ENCODE measurements around the gene DPYD. TPM values are rescaled to one million over a fixed set of nuclear protein-coding genes. Genes with fewer than 3 reads are reported as not detected.

The DPYD gene
- total RNA-seq, 1 experiment from 2014 or later, result 12.8 TPM

DNA sequence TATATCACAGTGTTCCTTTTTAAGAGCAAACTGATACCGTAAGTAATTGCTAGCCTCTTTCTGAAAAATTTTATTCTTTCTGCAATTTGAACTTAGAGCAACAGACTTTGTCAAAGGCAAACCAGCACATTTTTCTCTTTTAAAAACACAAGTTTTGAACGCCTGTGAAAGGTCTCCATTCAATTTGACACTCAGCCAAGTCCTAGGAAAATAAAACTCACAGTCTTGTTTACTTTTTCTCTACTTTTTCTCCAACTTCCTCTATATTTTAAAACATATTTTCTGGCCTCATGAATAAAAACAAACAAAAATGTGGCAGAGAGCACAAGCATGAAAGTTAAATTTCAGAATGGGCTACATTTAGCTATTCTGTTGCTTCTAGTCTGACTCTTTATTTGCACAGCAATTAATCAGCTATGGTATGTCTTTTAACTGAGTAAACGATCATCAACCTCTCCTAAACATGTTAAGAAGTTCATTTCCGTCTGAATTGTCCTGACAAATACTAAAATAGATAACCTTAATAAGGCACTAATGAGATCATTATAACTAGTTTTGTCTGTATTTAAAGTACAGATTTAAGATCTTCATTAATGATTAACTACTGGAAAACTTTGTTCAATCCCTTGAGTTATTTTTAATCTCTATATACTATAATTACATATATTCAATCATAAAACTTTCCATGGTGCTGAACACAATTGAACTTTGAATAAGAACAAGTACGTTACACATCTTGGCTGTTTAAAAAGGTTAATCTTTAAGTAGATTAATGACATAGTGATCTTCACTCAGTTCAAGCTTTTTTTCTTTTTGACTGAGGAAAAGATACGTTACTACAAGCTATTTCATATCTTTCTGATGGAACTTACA, 648.7 kb downstream of the DPYD start:
- H3K4me1 ChIP-seq (ENCODE audit: insufficient read depth, low read length), result peaks cover 12% of the 10 kb centered on the region
- no peaks in the 10 kb centered on the region for H3F3A ChIP-seq (ENCODE audit: low read length, unreplicated experiment)
- TF ChIP-seq, protein P1, sequence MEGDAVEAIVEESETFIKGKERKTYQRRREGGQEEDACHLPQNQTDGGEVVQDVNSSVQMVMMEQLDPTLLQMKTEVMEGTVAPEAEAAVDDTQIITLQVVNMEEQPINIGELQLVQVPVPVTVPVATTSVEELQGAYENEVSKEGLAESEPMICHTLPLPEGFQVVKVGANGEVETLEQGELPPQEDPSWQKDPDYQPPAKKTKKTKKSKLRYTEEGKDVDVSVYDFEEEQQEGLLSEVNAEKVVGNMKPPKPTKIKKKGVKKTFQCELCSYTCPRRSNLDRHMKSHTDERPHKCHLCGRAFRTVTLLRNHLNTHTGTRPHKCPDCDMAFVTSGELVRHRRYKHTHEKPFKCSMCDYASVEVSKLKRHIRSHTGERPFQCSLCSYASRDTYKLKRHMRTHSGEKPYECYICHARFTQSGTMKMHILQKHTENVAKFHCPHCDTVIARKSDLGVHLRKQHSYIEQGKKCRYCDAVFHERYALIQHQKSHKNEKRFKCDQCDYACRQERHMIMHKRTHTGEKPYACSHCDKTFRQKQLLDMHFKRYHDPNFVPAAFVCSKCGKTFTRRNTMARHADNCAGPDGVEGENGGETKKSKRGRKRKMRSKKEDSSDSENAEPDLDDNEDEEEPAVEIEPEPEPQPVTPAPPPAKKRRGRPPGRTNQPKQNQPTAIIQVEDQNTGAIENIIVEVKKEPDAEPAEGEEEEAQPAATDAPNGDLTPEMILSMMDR (conservative IDR thresholded peaks at IDR 0.05; ENCODE audit: low read depth, low read length), result no peak
- TF ChIP-seq EZH2 (IDR thresholded peaks at IDR 0.05; ENCODE audit: low read length, unreplicated experiment) (no peak), EZH2phosphoT487 (IDR thresholded peaks at IDR 0.05; ENCODE audit: borderline replicate concordance, low read length) (no peak)
- ATAC-seq (peak; percentile 89), DNase-seq (peak; percentile 28)
- no peak overlapping the region for H3K9ac ChIP-seq (ENCODE audit: low read length)
- intact Hi-C loops (cut with micrococcal nuclease), result loop anchor here (10.0 kb wide), 1 partner anchor 783 kb away; no protein-coding TSS in a partner anchor
- no peaks in the 10 kb centered on the region for H3K27me3 ChIP-seq (ENCODE audit: low read length)
- CTCF ChIA-PET, result interaction anchor here (0.6 kb wide), 1 partner anchor 107 kb away, joined by 4 read pairs; no protein-coding TSS in a partner anchor
- peak overlapping the region; percentile 7; the same call in 1 of the 2 replicates for H3K27ac ChIP-seq (ENCODE audit: low read length)
- POLR2A ChIA-PET (ENCODE audit: unreplicated experiment), result interaction anchor here (0.7 kb wide), 1 partner anchor 1024 kb away, joined by 3 read pairs; no protein-coding TSS in a partner anchor
- H3K4me3 ChIP-seq (ENCODE audit: low read length), result no peak overlapping the region
- H2AFZ ChIP-seq (ENCODE audit: low read length), result no peak overlapping the region
- H3K4me2 ChIP-seq (ENCODE audit: low read length), result peak overlapping the region; percentile 15
- no peaks in the 10 kb centered on the region for H3K79me2 ChIP-seq (ENCODE audit: low read length)
- no TSS peak for BruUV-seq (replicated peaks)
- H3K9me3 ChIP-seq (ENCODE audit: low read length), result no peaks in the 10 kb centered on the region
- H3K9me2 ChIP-seq (replicated peaks; ENCODE audit: low read length), result no peaks in the 10 kb centered on the region
- H4K20me1 ChIP-seq (ENCODE audit: low read length), result no peaks in the 10 kb centered on the region
- H3K36me3 ChIP-seq (ENCODE audit: low read depth, low read length), result no peaks in the 10 kb centered on the region

DNA sequence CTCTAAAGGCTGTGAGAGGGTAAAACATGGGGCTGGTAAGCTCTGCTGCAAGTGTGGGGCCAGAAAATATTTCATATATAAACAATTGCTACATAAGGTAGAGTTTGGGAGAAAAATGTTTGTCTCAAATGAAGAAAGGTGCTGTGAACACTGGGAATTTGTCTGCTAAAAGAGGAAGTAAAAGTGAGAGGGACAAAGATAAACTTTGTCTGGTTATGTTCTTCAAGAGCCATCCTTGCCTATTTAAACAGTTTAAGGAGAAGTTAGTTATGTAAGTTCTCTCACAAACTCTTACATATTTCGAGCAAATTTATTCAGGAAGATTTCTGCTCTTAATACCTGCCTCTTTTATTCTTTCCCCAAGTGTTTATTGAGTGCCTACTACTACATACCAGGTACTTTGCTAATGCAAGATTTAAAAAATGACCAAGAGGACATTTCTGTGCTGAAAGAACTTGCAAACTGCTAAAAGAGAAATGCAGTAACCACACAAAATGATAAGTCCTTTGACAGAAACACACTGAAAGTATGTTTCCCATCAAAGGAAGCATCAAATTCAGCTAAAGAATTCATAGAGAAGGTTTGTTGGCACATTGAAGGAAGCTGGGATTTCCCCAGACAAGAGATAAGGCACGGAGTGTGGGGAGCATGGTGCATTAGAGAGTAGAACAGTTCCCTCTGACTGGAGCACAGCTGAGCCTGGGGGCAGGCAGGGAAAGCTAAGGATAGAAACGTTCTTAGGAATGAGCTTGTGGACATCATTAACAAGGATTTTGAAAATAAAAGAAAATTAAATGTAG, 650.1 kb downstream of the DPYD start:
- intact Hi-C loops (cut with micrococcal nuclease), result loop anchor here (10.0 kb wide), 1 partner anchor 784 kb away; no protein-coding TSS in a partner anchor
- BruUV-seq (replicated peaks), result no TSS peak
- no peak overlapping the region for H2AFZ ChIP-seq (ENCODE audit: low read length)

More for the DNA sequence above, 650.1 kb downstream of the DPYD start:
- POLR2A ChIA-PET (ENCODE audit: unreplicated experiment), result interaction anchor here (0.6 kb wide), 1 partner anchor 298 kb away, joined by 18 read pairs; no protein-coding TSS in a partner anchor
- Histone ChIP-seq H3K36me3 (ENCODE audit: low read depth, low read length) (no peaks in the 10 kb centered on the region), H3K27ac (ENCODE audit: low read length) (no peak overlapping the region), H4K20me1 (ENCODE audit: low read length) (no peaks in the 10 kb centered on the region), H3K9ac (ENCODE audit: low read length) (no peak overlapping the region), H3K27me3 (ENCODE audit: low read length) (no peaks in the 10 kb centered on the region), H3K4me1 (ENCODE audit: insufficient read depth, low read length) (peaks cover 10% of the 10 kb centered on the region), H3K9me3 (ENCODE audit: low read length) (no peaks in the 10 kb centered on the region), H3K4me2 (ENCODE audit: low read length) (no peak overlapping the region), H3F3A (ENCODE audit: low read length, unreplicated experiment) (no peaks in the 10 kb centered on the region), H3K4me3 (ENCODE audit: low read length) (no peak overlapping the region), H3K79me2 (ENCODE audit: low read length) (no peaks in the 10 kb centered on the region), H3K9me2 (replicated peaks; ENCODE audit: low read length) (no peaks in the 10 kb centered on the region)
- TF ChIP-seq, protein P1 (conservative IDR thresholded peaks at IDR 0.05; ENCODE audit: low read depth, low read length), result no peak
- TF ChIP-seq EZH2 (IDR thresholded peaks at IDR 0.05; ENCODE audit: low read length, unreplicated experiment) (no peak), EZH2phosphoT487 (IDR thresholded peaks at IDR 0.05; ENCODE audit: borderline replicate concordance, low read length) (no peak)
- CTCF ChIA-PET, result no interaction called here
- DNase-seq (no peak), ATAC-seq (no peak)

Data from PC-3 (cell line).